HepG2 (cell line): ENCODE measurements around the gene LRRC28. TPM values are rescaled to one million over a fixed set of nuclear protein-coding genes. Genes with fewer than 3 reads are reported as not detected.

Experiments
- CENPX ChIP-seq: sonication (generic); formaldehyde crosslinking; IDR thresholded peaks from 2 replicates; pipeline ENCODE4 v1.9.0; 2021; ENCODE audit warnings: mild to moderate bottlenecking, missing genetic modification reagents, moderate library complexity
- DPF2 ChIP-seq: sonication (generic); formaldehyde crosslinking; IDR thresholded peaks from 2 replicates; pipeline ENCODE4 v1.4.0; 2020; ENCODE audit warnings: mild to moderate bottlenecking, low read depth, missing genetic modification reagents, borderline replicate concordance
- FOXA3 ChIP-seq: IDR thresholded peaks from 2 replicates; pipeline ENCODE4 v1.6.1; 2016; ENCODE audit warnings: missing genetic modification reagents, missing compliant biosample characterization
- GABPB1 ChIP-seq: IDR thresholded peaks from 2 replicates; pipeline ENCODE4 v1.6.1; 2016; ENCODE audit warnings: mild to moderate bottlenecking, missing genetic modification reagents, moderate library complexity, missing compliant biosample characterization
- HCFC1 ChIP-seq: fragments of 150-350 bp; IDR thresholded peaks from 2 replicates; pipeline ENCODE4 v1.6.1; 2014; ENCODE audit warnings: low read depth, low read length
- JDP2 ChIP-seq: sonication (generic); formaldehyde crosslinking; IDR thresholded peaks from 2 replicates; pipeline ENCODE4 v1.8.1; 2022; ENCODE audit warnings: missing genetic modification reagents, borderline replicate concordance
- KLF16 ChIP-seq, 2 experiments: sonication (generic) in 1 of 2; formaldehyde crosslinking in 1 of 2; IDR thresholded peaks; 2 replicates each; pipeline versions ENCODE4 v1.6.1 to v1.8.0; 2016 to 2023; ENCODE audit warnings: missing genetic modification reagents in 2 of 2, missing compliant biosample characterization in 1 of 2
- MAZ ChIP-seq, 2 experiments: sonication (generic) in 1 of 2; formaldehyde crosslinking in 1 of 2; IDR thresholded peaks; 2 replicates each; pipeline versions ENCODE4 v1.5.0 to v1.6.1; 2012 to 2020; ENCODE audit warnings: low read depth in 2 of 2, mild to moderate bottlenecking in 2 of 2, borderline replicate concordance in 1 of 2, improper control_type of control experiment in 1 of 2, low read length in 1 of 2, missing genetic modification reagents in 1 of 2, moderate library complexity in 1 of 2
- MEIS1 ChIP-seq: sonication (generic); formaldehyde crosslinking; IDR thresholded peaks from 2 replicates; pipeline ENCODE4 v1.9.0; 2021; ENCODE audit warnings: mild to moderate bottlenecking, missing genetic modification reagents, moderate library complexity, borderline replicate concordance
- NBN ChIP-seq: fragments of 450-650 bp; conservative IDR thresholded peaks from 2 replicates; pipeline ENCODE4 v1.6.1; 2017
- NFE2L1 ChIP-seq: sonication (generic); formaldehyde crosslinking; IDR thresholded peaks from 2 replicates; pipeline ENCODE4 v1.4.0; 2020; ENCODE audit warnings: missing genetic modification reagents, mild to moderate bottlenecking, borderline replicate concordance
- PAF1 ChIP-seq: IDR thresholded peaks from 2 replicates; pipeline ENCODE4 v1.6.1; 2016; ENCODE audit warnings: missing genetic modification reagents, missing compliant biosample characterization
- RFX5 ChIP-seq: IDR thresholded peaks from 2 replicates; pipeline ENCODE4 v1.6.1; 2011; ENCODE audit warnings: low read depth, low read length, improper control_type of control experiment
- SMAD9 ChIP-seq: sonication (generic); formaldehyde crosslinking; IDR thresholded peaks from 2 replicates; pipeline ENCODE4 v1.5.1; 2020; ENCODE audit warnings: mild to moderate bottlenecking, missing genetic modification reagents
- TFAP4 ChIP-seq: sonication (generic); IDR thresholded peaks from 2 replicates; pipeline ENCODE4 v1.6.1; 2016; ENCODE audit warnings: low read depth, borderline replicate concordance
- ZNF17 ChIP-seq: sonication (generic); formaldehyde crosslinking; IDR thresholded peaks from 2 replicates; pipeline ENCODE4 v1.5.0; 2020; ENCODE audit warnings: mild to moderate bottlenecking, missing genetic modification reagents
- ZNF451 ChIP-seq: sonication (generic); formaldehyde crosslinking; IDR thresholded peaks from 2 replicates; pipeline ENCODE4 v1.5.0; 2020; ENCODE audit warnings: mild to moderate bottlenecking, missing genetic modification reagents
- ZNF558 ChIP-seq: sonication (generic); formaldehyde crosslinking; IDR thresholded peaks from 2 replicates; pipeline ENCODE4 v1.9.0; 2022; ENCODE audit warnings: mild to moderate bottlenecking, missing genetic modification reagents, borderline replicate concordance
- ZNF878 ChIP-seq: sonication (generic); formaldehyde crosslinking; IDR thresholded peaks from 2 replicates; pipeline ENCODE4 v1.8.1; 2023; ENCODE audit warnings: mild to moderate bottlenecking, missing genetic modification reagents, moderate library complexity
- polyA plus RNA-seq, 8 experiments: library from polyadenylated mRNA; depleted of rRNA in 3 of 8; stranded (reverse) in 7 of 8; unstranded in 1 of 8; fragments of >200 nt; fragmentation: Illumina TruSeq in 4 of 8; extraction: Trizol in 4 of 8; gene quantifications; 2 replicates each; pipeline versions ENCODE4 v1.2.1 to v1.2.3, GENCODE V29; 2011 to 2016; ENCODE audit warnings: low read depth in 4 of 8, missing spikeins in 1 of 8, mixed read lengths in 1 of 8; ENCODE audit not compliant: insufficient read depth in 1 of 8
- total RNA-seq, 5 experiments: library from RNA; depleted of rRNA; stranded (reverse); fragments of >200 nt; fragmentation: Illumina TruSeq; extraction: Trizol; gene quantifications; 2 replicates each; pipeline ENCODE4 v1.2.3, GENCODE V29; 2016; ENCODE audit warnings: low read depth in 1 of 5
- TF ChIP-seq, protein P1 (sequence below): sonication (generic); formaldehyde crosslinking; IDR thresholded peaks from 2 replicates; pipeline ENCODE4 v1.4.0; 2020; ENCODE audit warnings: missing genetic modification reagents
- TF ChIP-seq, protein P2 (sequence below): sonication (generic); formaldehyde crosslinking; IDR thresholded peaks from 2 replicates; pipeline ENCODE4 v1.9.0; 2022; ENCODE audit warnings: missing genetic modification reagents, mild to moderate bottlenecking, borderline replicate concordance

Gene LRRC28
- total and polyA plus RNA-seq, 2 of the 13 experiments (the other 11 are each of a cell fraction or from before 2014, with no cell fraction given), result 17.5 to 21.3 TPM

- TF ChIP-seq, protein P1, sequence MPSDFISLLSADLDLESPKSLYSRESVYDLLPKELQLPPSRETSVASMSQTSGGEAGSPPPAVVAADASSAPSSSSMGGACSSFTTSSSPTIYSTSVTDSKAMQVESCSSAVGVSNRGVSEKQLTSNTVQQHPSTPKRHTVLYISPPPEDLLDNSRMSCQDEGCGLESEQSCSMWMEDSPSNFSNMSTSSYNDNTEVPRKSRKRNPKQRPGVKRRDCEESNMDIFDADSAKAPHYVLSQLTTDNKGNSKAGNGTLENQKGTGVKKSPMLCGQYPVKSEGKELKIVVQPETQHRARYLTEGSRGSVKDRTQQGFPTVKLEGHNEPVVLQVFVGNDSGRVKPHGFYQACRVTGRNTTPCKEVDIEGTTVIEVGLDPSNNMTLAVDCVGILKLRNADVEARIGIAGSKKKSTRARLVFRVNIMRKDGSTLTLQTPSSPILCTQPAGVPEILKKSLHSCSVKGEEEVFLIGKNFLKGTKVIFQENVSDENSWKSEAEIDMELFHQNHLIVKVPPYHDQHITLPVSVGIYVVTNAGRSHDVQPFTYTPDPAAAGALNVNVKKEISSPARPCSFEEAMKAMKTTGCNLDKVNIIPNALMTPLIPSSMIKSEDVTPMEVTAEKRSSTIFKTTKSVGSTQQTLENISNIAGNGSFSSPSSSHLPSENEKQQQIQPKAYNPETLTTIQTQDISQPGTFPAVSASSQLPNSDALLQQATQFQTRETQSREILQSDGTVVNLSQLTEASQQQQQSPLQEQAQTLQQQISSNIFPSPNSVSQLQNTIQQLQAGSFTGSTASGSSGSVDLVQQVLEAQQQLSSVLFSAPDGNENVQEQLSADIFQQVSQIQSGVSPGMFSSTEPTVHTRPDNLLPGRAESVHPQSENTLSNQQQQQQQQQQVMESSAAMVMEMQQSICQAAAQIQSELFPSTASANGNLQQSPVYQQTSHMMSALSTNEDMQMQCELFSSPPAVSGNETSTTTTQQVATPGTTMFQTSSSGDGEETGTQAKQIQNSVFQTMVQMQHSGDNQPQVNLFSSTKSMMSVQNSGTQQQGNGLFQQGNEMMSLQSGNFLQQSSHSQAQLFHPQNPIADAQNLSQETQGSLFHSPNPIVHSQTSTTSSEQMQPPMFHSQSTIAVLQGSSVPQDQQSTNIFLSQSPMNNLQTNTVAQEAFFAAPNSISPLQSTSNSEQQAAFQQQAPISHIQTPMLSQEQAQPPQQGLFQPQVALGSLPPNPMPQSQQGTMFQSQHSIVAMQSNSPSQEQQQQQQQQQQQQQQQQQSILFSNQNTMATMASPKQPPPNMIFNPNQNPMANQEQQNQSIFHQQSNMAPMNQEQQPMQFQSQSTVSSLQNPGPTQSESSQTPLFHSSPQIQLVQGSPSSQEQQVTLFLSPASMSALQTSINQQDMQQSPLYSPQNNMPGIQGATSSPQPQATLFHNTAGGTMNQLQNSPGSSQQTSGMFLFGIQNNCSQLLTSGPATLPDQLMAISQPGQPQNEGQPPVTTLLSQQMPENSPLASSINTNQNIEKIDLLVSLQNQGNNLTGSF (CRISPR knock-in tag), result no peak
- TF ChIP-seq ZNF17 (CRISPR knock-in tag), result no peak
- no peak for TF ChIP-seq KLF16 (CRISPR knock-in tag; IDR thresholded peaks at IDR 0.05)
- no peak for TF ChIP-seq MAZ (IDR thresholded peaks at IDR 0.05; ENCODE audit: borderline replicate concordance, low read depth, low read length)
- no peak for TF ChIP-seq MAZ (CRISPR knock-in tag; IDR thresholded peaks at IDR 0.05; ENCODE audit: low read depth)
- TF ChIP-seq NBN, result no peak
- no peak for TF ChIP-seq MEIS1 (CRISPR knock-in tag)
- no peak for TF ChIP-seq PAF1 (CRISPR knock-in tag)
- TF ChIP-seq DPF2 (CRISPR knock-in tag), result no peak
- TF ChIP-seq FOXA3, result peak; percentile 6; the same call in 1 of the 2 replicates
- no peak for TF ChIP-seq GABPB1
- TF ChIP-seq SMAD9 (CRISPR knock-in tag), result no peak
- no peak for TF ChIP-seq ZNF451 (CRISPR knock-in tag)
- no peak for TF ChIP-seq NFE2L1 (CRISPR knock-in tag)
- no peak for TF ChIP-seq ZNF878 (CRISPR knock-in tag)
- TF ChIP-seq CENPX, result no peak
- no peak for TF ChIP-seq JDP2
- TF ChIP-seq HCFC1, result no peak
- no peak for TF ChIP-seq RFX5
- TF ChIP-seq ZNF558 (CRISPR knock-in tag), result no peak
- TF ChIP-seq, protein P2, sequence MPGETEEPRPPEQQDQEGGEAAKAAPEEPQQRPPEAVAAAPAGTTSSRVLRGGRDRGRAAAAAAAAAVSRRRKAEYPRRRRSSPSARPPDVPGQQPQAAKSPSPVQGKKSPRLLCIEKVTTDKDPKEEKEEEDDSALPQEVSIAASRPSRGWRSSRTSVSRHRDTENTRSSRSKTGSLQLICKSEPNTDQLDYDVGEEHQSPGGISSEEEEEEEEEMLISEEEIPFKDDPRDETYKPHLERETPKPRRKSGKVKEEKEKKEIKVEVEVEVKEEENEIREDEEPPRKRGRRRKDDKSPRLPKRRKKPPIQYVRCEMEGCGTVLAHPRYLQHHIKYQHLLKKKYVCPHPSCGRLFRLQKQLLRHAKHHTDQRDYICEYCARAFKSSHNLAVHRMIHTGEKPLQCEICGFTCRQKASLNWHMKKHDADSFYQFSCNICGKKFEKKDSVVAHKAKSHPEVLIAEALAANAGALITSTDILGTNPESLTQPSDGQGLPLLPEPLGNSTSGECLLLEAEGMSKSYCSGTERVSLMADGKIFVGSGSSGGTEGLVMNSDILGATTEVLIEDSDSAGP, result 0 out of 2 replicates have a peak, but pooled peaks have one; percentile 17
- TF ChIP-seq TFAP4, result no peak
Measured at GRCh38 chr15:99385005-99385669, 133.9 kb downstream of the LRRC28 start (continued).
